HCT116 (cell line): ENCODE measurements around the gene CLIC4. TPM values are rescaled to one million over a fixed set of nuclear protein-coding genes. Genes with fewer than 3 reads are reported as not detected.

Source experiments
- ATAC-seq: fragments of 200-7000 bp; cut with Tn5 transposase; 2 replicates; pipeline ENCODE4 v1.9.1; 2020; ENCODE audit warnings: mild to moderate bottlenecking, moderate library complexity
- BruUV-seq: library from RNA; stranded (reverse); fragments of 400-500 nt; replicated peaks from 2 replicates; lab custom pipeline; 2021; lab: Mats Ljungman, UMichigan
- CTCF ChIA-PET: fragments of 300-600 bp; sonication (Branson Sonifier 250); formaldehyde crosslinking; loops from one replicate; lab custom pipeline; 2021; ENCODE audit warnings: antibody characterized with exemption; lab: Charles Lee
- POLR2A ChIA-PET: fragments of 300-600, 350-600 bp; sonication (Branson Sonifier 250); formaldehyde crosslinking; loops from one replicate; lab custom pipeline; 2021; ENCODE audit warnings: antibody characterized with exemption; lab: Charles Lee
- RAD21 ChIA-PET, 2 experiments: fragments of 300-600 bp; sonication (Branson Sonifier 250); formaldehyde crosslinking; loops; one replicate each; lab custom pipeline; 2023; ENCODE audit warnings: low total read pairs in 2 of 2; ENCODE audit not compliant: uncharacterized antibody in 2 of 2, unreplicated experiment in 2 of 2, low non-redundant PET in 1 of 2; lab: Charles Lee
- DNase-seq: peaks from one replicate; pipeline ENCODE4 v3.0.0-alpha.2; 2010; ENCODE audit warnings: low read depth, low spot score
- H2AFZ ChIP-seq: fragments of 200-600 bp; shearing (Covaris generic), sonication (generic); 2 replicates; pipeline ENCODE4 v1.6.1; 2017; ENCODE audit warnings: low read depth, mixed run types, mixed read lengths, antibody characterized with exemption, low read length; ENCODE audit not compliant: poor library complexity, severe bottlenecking
- H3K27ac ChIP-seq: 2 replicates; pipeline ENCODE4 v1.5.1; 2012; ENCODE audit warnings: low read depth, low read length
- H3K27me3 ChIP-seq: fragments of 200-600 bp; sonication (generic); 2 replicates; pipeline ENCODE4 v1.6.1; 2016; ENCODE audit warnings: mixed run types, low read length, mixed read lengths; ENCODE audit not compliant: insufficient read depth
- H3K36me3 ChIP-seq, 2 experiments: fragments of 200-500 bp in 1 of 2; fragments of 200-600 bp in 1 of 2; sonication (Bioruptor generic) in 1 of 2; sonication (generic) in 1 of 2; 2 replicates each; pipeline versions ENCODE4 v1.5.1 to v1.6.1; 2014 to 2016; ENCODE audit warnings: low read length in 2 of 2, inconsistent platforms in 1 of 2, mixed read lengths in 1 of 2, mixed run types in 1 of 2; ENCODE audit not compliant: insufficient read depth in 2 of 2, control insufficient read depth in 1 of 2
- H3K4me1 ChIP-seq, 2 experiments: fragments of 200-600 bp in 1 of 2; sonication (generic) in 1 of 2; 2 replicates each; pipeline versions ENCODE4 v1.5.1 to v1.6.1; 2012 to 2017; ENCODE audit warnings: low read length in 2 of 2, inconsistent platforms in 1 of 2, mild to moderate bottlenecking in 1 of 2, mixed read lengths in 1 of 2, mixed run types in 1 of 2, moderate library complexity in 1 of 2; ENCODE audit not compliant: insufficient read depth in 2 of 2, control insufficient read depth in 1 of 2
- H3K4me2 ChIP-seq: fragments of 200-600 bp; sonication (generic); 2 replicates; pipeline ENCODE4 v1.6.1; 2017; ENCODE audit warnings: mixed run types, low read length, mixed read lengths
- H3K4me3 ChIP-seq, 2 experiments: fragments of 200-600 bp in 1 of 2; sonication (generic) in 1 of 2; replicated peaks in 1 of 2; 2 replicates each; pipeline ENCODE4 v1.5.1; 2011 to 2016; ENCODE audit warnings: low read length in 2 of 2, control low read depth in 1 of 2, low read depth in 1 of 2, mild to moderate bottlenecking in 1 of 2, mixed read lengths in 1 of 2, mixed run types in 1 of 2
- H3K79me2 ChIP-seq: fragments of 200-600 bp; sonication (generic); 2 replicates; pipeline ENCODE4 v1.6.1; 2017; ENCODE audit warnings: mild to moderate bottlenecking, mixed run types, low read length, moderate library complexity, mixed read lengths; ENCODE audit not compliant: insufficient read depth
- H3K9ac ChIP-seq: fragments of 200-600 bp; sonication (generic); 2 replicates; pipeline ENCODE4 v1.6.1; 2016; ENCODE audit warnings: low read length, mixed read lengths
- H3K9me2 ChIP-seq: fragments of 200-600 bp; sonication (generic), shearing (Covaris generic); 2 replicates; pipeline ENCODE4 v1.6.1; 2017; ENCODE audit warnings: mixed run types, mild to moderate bottlenecking, moderate library complexity; ENCODE audit not compliant: insufficient read depth
- H3K9me3 ChIP-seq, 2 experiments: fragments of 200-500 bp in 1 of 2; fragments of 200-600 bp in 1 of 2; sonication (Bioruptor generic) in 1 of 2; sonication (generic) in 1 of 2; 2 replicates each; pipeline ENCODE4 v1.6.1; 2014 to 2017; ENCODE audit warnings: low read length in 2 of 2, mixed read lengths in 2 of 2, inconsistent platforms in 1 of 2, low read depth in 1 of 2, mild to moderate bottlenecking in 1 of 2, mixed run types in 1 of 2, moderate library complexity in 1 of 2; ENCODE audit not compliant: control insufficient read depth in 1 of 2, insufficient read depth in 1 of 2
- H4K20me1 ChIP-seq: fragments of 200-600 bp; sonication (generic), shearing (Covaris generic); 2 replicates; pipeline ENCODE4 v1.6.1; 2017; ENCODE audit warnings: mixed run types, mild to moderate bottlenecking, moderate library complexity; ENCODE audit not compliant: insufficient read depth
- CTCF ChIP-seq, 3 experiments: fragments of 200-600 bp in 1 of 3; sonication (generic) in 1 of 3; IDR thresholded peaks in 2 of 3; conservative IDR thresholded peaks in 1 of 3; 2 replicates each; pipeline ENCODE4 v1.5.1; 2012 to 2017; ENCODE audit warnings: low read depth in 2 of 3, low read length in 2 of 3, antibody characterized with exemption in 1 of 3, borderline replicate concordance in 1 of 3, control low read depth in 1 of 3, mild to moderate bottlenecking in 1 of 3, mixed read lengths in 1 of 3, mixed run types in 1 of 3, moderate library complexity in 1 of 3; ENCODE audit not compliant: insufficient read depth in 1 of 3
- EGR1 ChIP-seq: IDR thresholded peaks from 2 replicates; pipeline ENCODE4 v1.6.1; 2012; ENCODE audit warnings: low read depth
- ELF1 ChIP-seq: IDR thresholded peaks from 2 replicates; pipeline ENCODE4 v1.6.1; 2012; ENCODE audit warnings: low read depth, borderline replicate concordance
- EZH2phosphoT487 ChIP-seq: fragments of 200-600 bp; IDR thresholded peaks from 2 replicates; pipeline ENCODE4 v1.6.1; 2018; ENCODE audit warnings: antibody characterized with exemption, borderline replicate concordance
- FOSL1 ChIP-seq: IDR thresholded peaks from 2 replicates; pipeline ENCODE4 v1.6.1; 2012; ENCODE audit warnings: low read depth
- MAX ChIP-seq: IDR thresholded peaks from 2 replicates; pipeline ENCODE4 v1.6.1; 2012
- POLR2A ChIP-seq: IDR thresholded peaks from 2 replicates; pipeline ENCODE4 v1.7.0; 2011; ENCODE audit warnings: borderline replicate concordance; ENCODE audit not compliant: insufficient read depth, insufficient read length; ENCODE audit errors: extremely low read depth
- POLR2AphosphoS5 ChIP-seq: IDR thresholded peaks from 2 replicates; pipeline ENCODE4 v1.6.1; 2011; ENCODE audit warnings: mild to moderate bottlenecking, low read depth, low read length, moderate library complexity
- RAD21 ChIP-seq: IDR thresholded peaks from 2 replicates; pipeline ENCODE4 v1.6.1; 2012; ENCODE audit warnings: low read depth, mild to moderate bottlenecking
- REST ChIP-seq: IDR thresholded peaks from 2 replicates; pipeline ENCODE4 v1.6.1; 2012; ENCODE audit warnings: low read depth
- SIN3A ChIP-seq: IDR thresholded peaks from 2 replicates; pipeline ENCODE4 v1.6.1; 2012; ENCODE audit warnings: low read depth
- SP1 ChIP-seq: IDR thresholded peaks from 2 replicates; pipeline ENCODE4 v1.6.1; 2012; ENCODE audit warnings: low read depth
- SRF ChIP-seq: IDR thresholded peaks from 2 replicates; pipeline ENCODE4 v1.6.1; 2012; ENCODE audit warnings: low read depth
- TCF7L2 ChIP-seq: IDR thresholded peaks from 2 replicates; pipeline ENCODE4 v1.7.0; 2011; ENCODE audit warnings: borderline replicate concordance, inconsistent platforms; ENCODE audit not compliant: insufficient read depth, insufficient read length; ENCODE audit errors: extremely low read depth
- ZBTB33 ChIP-seq: IDR thresholded peaks from 2 replicates; pipeline ENCODE4 v1.6.1; 2011; ENCODE audit warnings: mild to moderate bottlenecking, low read length, moderate library complexity; ENCODE audit not compliant: insufficient replicate concordance; ENCODE audit errors: extremely low read depth
- ZFX ChIP-seq: fragments of 450-650 bp; IDR thresholded peaks from 2 replicates; pipeline ENCODE4 v1.6.1; 2017
- ZNF274 ChIP-seq: fragments of 200-500 bp; sonication (Bioruptor generic); IDR thresholded peaks from 2 replicates; pipeline ENCODE4 v1.6.1; 2014; ENCODE audit warnings: mild to moderate bottlenecking, low read depth, low read length, inconsistent platforms
- intact Hi-C: fragments of 100-400 bp; cut with micrococcal nuclease; formaldehyde crosslinking; loops from 2 replicates; pipeline ENCODE4 v1.10.0; 2022
- total RNA-seq: library from RNA; stranded (reverse); gene quantifications from one replicate; pipeline ENCODE4 v1.2.1, GENCODE V29; 2021; ENCODE audit not compliant: unreplicated experiment

Gene CLIC4
- total RNA-seq, 1 experiment from 2014 or later, result 77.2 TPM

- no peak overlapping the region for H3K9ac ChIP-seq
- intact Hi-C loops, result loop anchor here (5.0 kb wide), 1 partner anchor 84 kb away; no protein-coding TSS in a partner anchor
- ChIA-PET RAD21 (no interaction called here), CTCF (no interaction called here)
- H3K4me2 ChIP-seq, result no peak overlapping the region
- no TSS peak for BruUV-seq
- H3K79me2 ChIP-seq, result peaks cover 30% of the 10 kb centered on the region
- no peaks in the 10 kb centered on the region for H3K27me3 ChIP-seq
- no peaks in the 10 kb centered on the region for H4K20me1 ChIP-seq
- no peak overlapping the region for H3K4me3 ChIP-seq
- no peaks in the 10 kb centered on the region for H3K36me3 ChIP-seq
- no peak for TF ChIP-seq TCF7L2
- no peak for TF ChIP-seq EZH2phosphoT487
- no peak for TF ChIP-seq RAD21
- TF ChIP-seq SIN3A, result no peak
- no peak for TF ChIP-seq ELF1
- TF ChIP-seq SP1, result no peak
- TF ChIP-seq ZFX, result no peak
- TF ChIP-seq ZNF274, result no peak
- no peak for TF ChIP-seq POLR2AphosphoS5
- no peak for TF ChIP-seq ZBTB33
- no peak for TF ChIP-seq MAX
- TF ChIP-seq SRF, result no peak
- no peak for TF ChIP-seq CTCF (IDR thresholded peaks at IDR 0.05 in 2 of 3, conservative IDR thresholded peaks at IDR 0.05 in 1 of 3; ENCODE audit: borderline replicate concordance in 1 of 3, insufficient read depth in 1 of 3, low read depth in 2 of 3, low read length in 2 of 3)
- no peak for TF ChIP-seq FOSL1
- TF ChIP-seq POLR2A, result no peak
- TF ChIP-seq REST, result no peak
- TF ChIP-seq EGR1, result no peak
- TF ChIP-seq, all 23 proteins: peak for 0
- H3K27ac ChIP-seq, result no peak overlapping the region
- ATAC-seq (no peak), DNase-seq (no peak)
- H3K9me3 ChIP-seq, result no peaks in the 10 kb centered on the region
- no peak overlapping the region for H2AFZ ChIP-seq
- H3K4me1 ChIP-seq, result peaks cover 26 to 39% of the 10 kb centered on the region in 2 experiments
- no peaks in the 10 kb centered on the region for H3K9me2 ChIP-seq
- POLR2A ChIA-PET, result no interaction called here
Observed at GRCh38 chr1:24748191-24749121, 3.2 kb downstream of the CLIC4 start.
